OCI-LY3 (cell line): ENCODE data around the gene SNX25.

Experiments used
- H2AFZ ChIP-seq: fragments of 200-600, 300-600 bp; shearing (Covaris generic); 2 replicates; pipeline ENCODE4 v1.6.0; 2014; ENCODE audit warnings: antibody characterized with exemption, low read depth, low read length
- H3K27ac ChIP-seq: fragments of 200-600, 300-600 bp; sonication (generic); 2 replicates; pipeline ENCODE4 v1.5.1; 2014; ENCODE audit warnings: mild to moderate bottlenecking, low read length, moderate library complexity, mixed read lengths
- H3K27me3 ChIP-seq: fragments of 200-600, 300-600 bp; sonication (generic); 2 replicates; pipeline ENCODE4 v1.6.1; 2014; ENCODE audit warnings: low read depth, low read length, mixed read lengths
- H3K36me3 ChIP-seq: fragments of 200-600, 300-600 bp; sonication (generic); replicated peaks from 2 replicates; pipeline ENCODE3; 2014; ENCODE audit warnings: low read depth, low read length, mixed read lengths
- H3K4me1 ChIP-seq: fragments of 300-600, 200-600 bp; sonication (generic); 2 replicates; pipeline ENCODE4 v1.6.1; 2014; ENCODE audit warnings: low read length, mixed read lengths
- H3K4me2 ChIP-seq: fragments of 200-600, 300-600 bp; sonication (generic); 2 replicates; pipeline ENCODE4 v1.6.1; 2014; ENCODE audit warnings: low read length, mixed read lengths
- H3K4me3 ChIP-seq: fragments of 300-600, 200-600 bp; sonication (generic); 2 replicates; pipeline ENCODE4 v1.5.1; 2014; ENCODE audit warnings: antibody characterized with exemption, mild to moderate bottlenecking, low read length, moderate library complexity
- H3K79me2 ChIP-seq: fragments of 300-600, 200-600 bp; shearing (Covaris generic); 2 replicates; pipeline ENCODE4 v1.6.1; 2014; ENCODE audit warnings: mild to moderate bottlenecking, low read length, mixed read lengths
- H3K9ac ChIP-seq: fragments of 300-600, 200-600 bp; shearing (Covaris generic); 2 replicates; pipeline ENCODE4 v1.6.0; 2014; ENCODE audit warnings: mild to moderate bottlenecking, low read length, moderate library complexity
- H3K9me3 ChIP-seq: fragments of 200-600, 300-600 bp; shearing (Covaris generic); 2 replicates; pipeline ENCODE4 v1.6.1; 2014; ENCODE audit warnings: low read length, mixed read lengths; ENCODE audit not compliant: insufficient read depth
- H4K20me1 ChIP-seq: fragments of 200-600, 300-600 bp; sonication (generic); 2 replicates; pipeline ENCODE4 v1.6.1; 2016; ENCODE audit warnings: low read length, mixed read lengths; ENCODE audit not compliant: insufficient read depth
- EZH2phosphoT487 ChIP-seq: fragments of 200-600 bp; shearing (Covaris generic); IDR thresholded peaks from 2 replicates; pipeline ENCODE4 v1.6.1; 2018; ENCODE audit warnings: antibody characterized with exemption, mixed run types, low read depth
- TF ChIP-seq, protein P1 (sequence below): fragments of 200-600, 300-600 bp; sonication (generic); IDR thresholded peaks from 2 replicates; pipeline ENCODE4 v1.5.1; 2014; ENCODE audit warnings: antibody characterized with exemption, low read length, low read depth

SNX25 gene

DNA sequence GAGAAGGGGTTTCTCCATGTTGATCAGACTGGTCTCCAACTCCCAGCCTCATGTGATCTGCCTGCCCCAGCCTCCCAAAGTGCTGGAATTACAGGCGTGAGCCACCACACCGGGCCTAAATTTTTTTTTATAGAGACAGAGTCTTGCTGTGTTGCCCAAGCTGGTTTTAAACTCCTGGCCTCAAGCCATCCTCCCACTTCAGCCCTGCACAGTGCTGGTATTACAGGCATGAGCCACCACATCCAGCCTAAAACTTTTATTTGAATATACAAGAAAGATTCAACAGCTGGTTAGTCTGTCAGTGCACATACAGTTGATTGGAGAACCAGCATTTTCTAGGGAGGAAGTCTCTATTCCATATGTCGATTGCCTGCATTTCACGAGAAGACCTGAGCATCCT is 95.1 kb downstream of the SNX25 start:
- TF ChIP-seq, protein P1, sequence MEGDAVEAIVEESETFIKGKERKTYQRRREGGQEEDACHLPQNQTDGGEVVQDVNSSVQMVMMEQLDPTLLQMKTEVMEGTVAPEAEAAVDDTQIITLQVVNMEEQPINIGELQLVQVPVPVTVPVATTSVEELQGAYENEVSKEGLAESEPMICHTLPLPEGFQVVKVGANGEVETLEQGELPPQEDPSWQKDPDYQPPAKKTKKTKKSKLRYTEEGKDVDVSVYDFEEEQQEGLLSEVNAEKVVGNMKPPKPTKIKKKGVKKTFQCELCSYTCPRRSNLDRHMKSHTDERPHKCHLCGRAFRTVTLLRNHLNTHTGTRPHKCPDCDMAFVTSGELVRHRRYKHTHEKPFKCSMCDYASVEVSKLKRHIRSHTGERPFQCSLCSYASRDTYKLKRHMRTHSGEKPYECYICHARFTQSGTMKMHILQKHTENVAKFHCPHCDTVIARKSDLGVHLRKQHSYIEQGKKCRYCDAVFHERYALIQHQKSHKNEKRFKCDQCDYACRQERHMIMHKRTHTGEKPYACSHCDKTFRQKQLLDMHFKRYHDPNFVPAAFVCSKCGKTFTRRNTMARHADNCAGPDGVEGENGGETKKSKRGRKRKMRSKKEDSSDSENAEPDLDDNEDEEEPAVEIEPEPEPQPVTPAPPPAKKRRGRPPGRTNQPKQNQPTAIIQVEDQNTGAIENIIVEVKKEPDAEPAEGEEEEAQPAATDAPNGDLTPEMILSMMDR, result no peak
- TF ChIP-seq EZH2phosphoT487, result no peak
- Histone ChIP-seq H3K4me2 (no peak overlapping the region), H3K9me3 (no peaks in the 10 kb centered on the region), H3K79me2 (no peaks in the 10 kb centered on the region), H3K4me1 (peaks cover 10% of the 10 kb centered on the region), H3K36me3 (no peaks in the 10 kb centered on the region), H2AFZ (no peak overlapping the region), H3K9ac (no peak overlapping the region), H3K27ac (no peak overlapping the region), H3K27me3 (no peaks in the 10 kb centered on the region), H4K20me1 (no peaks in the 10 kb centered on the region), H3K4me3 (no peak overlapping the region)

DNA sequence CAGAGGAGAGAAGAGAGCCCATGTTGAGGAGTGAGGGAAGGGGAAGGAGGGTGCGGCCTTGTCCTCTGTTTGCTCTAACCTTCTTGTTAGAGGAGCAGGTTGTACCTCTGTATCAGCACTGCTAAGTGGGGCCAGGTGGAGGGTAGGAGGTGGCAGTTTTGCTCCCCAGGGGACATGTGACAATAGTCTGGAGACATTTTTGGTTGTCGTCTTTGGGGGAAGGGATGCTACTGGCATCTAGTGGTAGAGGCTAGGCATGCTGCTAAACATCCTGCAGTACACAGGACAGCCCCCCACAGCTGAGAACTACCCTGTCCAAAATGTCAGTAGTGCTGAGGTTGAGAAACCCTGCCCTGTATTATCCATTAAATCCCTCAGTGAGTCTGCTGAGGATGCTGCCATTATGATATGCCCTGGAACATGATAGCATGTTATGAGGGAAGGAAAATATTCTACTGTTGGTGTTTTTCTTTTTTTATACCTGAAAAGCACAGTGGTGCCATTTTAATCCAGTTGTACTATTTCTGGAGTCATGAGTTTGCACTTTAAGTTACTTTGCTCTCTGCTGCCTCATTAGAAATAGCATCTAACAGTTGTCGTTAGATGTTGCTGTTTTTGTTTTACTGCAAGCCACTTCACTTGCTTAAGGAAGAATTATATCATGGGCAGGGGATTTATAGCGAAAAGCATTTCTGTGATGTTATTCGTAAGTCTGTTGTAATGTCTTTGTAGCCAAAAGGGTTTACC is 95.7 kb downstream of the SNX25 start:
- Histone ChIP-seq H3K4me2 (no peak overlapping the region), H3K27me3 (no peaks in the 10 kb centered on the region), H3K4me1 (peaks cover 14% of the 10 kb centered on the region), H2AFZ (no peak overlapping the region), H3K79me2 (no peaks in the 10 kb centered on the region), H4K20me1 (no peaks in the 10 kb centered on the region), H3K36me3 (no peaks in the 10 kb centered on the region), H3K9ac (no peak overlapping the region), H3K4me3 (no peak overlapping the region), H3K9me3 (no peaks in the 10 kb centered on the region), H3K27ac (no peak overlapping the region)
- TF ChIP-seq, protein P1, result peak; percentile 33; the same call in 1 of the 2 replicates
- TF ChIP-seq EZH2phosphoT487, result no peak

DNA sequence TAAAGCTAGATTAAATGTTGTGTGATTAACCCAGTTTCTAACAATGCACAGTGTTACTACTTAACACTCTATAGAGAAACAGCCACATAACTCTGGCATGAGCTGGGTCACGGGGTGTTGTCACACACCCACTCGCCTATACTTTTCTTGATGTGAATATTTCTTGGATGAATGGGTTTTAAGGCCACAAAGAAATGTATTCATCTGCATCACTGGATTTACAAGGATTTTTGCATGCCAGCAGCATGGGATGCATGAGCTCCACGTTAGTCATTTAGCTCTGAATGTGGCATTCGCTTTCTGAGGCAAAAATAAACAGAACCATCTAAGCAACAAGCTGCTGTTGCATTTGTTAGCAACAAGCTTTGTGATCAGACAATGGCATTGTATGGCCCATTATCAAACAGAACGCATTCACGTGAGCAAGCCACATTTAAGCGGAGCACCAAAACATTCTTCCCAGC is 96.6 kb downstream of the SNX25 start:
- Histone ChIP-seq H3K4me3 (no peak overlapping the region), H2AFZ (no peak overlapping the region), H4K20me1 (no peaks in the 10 kb centered on the region), H3K9me3 (no peaks in the 10 kb centered on the region), H3K9ac (no peak overlapping the region), H3K27ac (no peak overlapping the region), H3K4me1 (peaks cover 23% of the 10 kb centered on the region), H3K27me3 (no peaks in the 10 kb centered on the region), H3K36me3 (no peaks in the 10 kb centered on the region), H3K4me2 (no peak overlapping the region), H3K79me2 (no peaks in the 10 kb centered on the region)
- TF ChIP-seq EZH2phosphoT487, result no peak
- TF ChIP-seq, protein P1, result no peak

DNA sequence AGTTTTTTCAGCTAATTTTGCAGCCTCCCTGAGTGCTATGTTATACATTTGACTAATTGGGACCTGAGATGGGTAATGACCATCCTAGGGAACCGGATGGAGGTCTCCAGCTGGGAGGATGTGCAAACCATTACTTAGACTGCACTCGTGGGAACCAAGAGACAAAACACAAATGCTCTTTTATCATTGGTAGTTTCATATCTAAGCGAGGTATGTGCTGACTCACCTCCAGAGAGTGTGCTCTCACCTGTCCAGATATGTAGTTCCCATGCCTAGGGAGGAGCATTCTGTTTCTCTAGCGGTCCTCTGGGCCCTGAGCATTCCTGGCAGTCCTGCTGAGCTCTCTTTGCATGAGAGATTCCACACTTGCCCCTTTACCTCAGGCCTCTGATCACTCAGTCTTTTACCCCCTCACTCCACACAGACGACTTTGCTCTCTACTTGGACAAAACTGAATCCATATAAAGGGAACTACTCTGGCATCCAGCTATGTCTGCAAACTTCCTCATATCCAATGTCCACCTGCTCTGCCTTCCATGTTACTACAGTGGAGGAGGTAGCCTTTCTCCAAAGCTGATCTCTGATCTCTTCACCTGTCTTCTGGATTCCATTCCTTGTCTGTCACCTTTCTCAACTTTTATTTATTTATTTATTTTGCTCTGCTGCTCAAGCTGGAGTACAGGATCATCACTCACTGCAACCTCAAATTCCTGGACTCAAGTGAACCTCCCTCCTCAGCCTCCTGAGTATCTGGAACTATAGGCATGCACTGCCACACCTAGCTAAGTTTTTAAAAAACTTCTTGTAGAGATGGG is 97.9 kb downstream of the SNX25 start:
- Histone ChIP-seq H3K4me3 (no peak overlapping the region), H3K27me3 (no peaks in the 10 kb centered on the region), H3K9ac (no peak overlapping the region), H3K4me2 (no peak overlapping the region), H3K4me1 (peaks cover 30% of the 10 kb centered on the region), H2AFZ (no peak overlapping the region), H3K9me3 (no peaks in the 10 kb centered on the region), H4K20me1 (no peaks in the 10 kb centered on the region), H3K27ac (no peak overlapping the region), H3K79me2 (no peaks in the 10 kb centered on the region), H3K36me3 (peaks cover 2% of the 10 kb centered on the region)
- TF ChIP-seq EZH2phosphoT487, result no peak
- TF ChIP-seq, protein P1, result no peak
